Activated CD8-positive, alpha-beta memory T cell treated with anti-CD3 and anti-CD28 coated beads for 1 hour (primary cell): ENCODE results near the gene RARB.

Experiments used
- DNase-seq, 2 donors: peaks; one replicate each; pipeline ENCODE4 v3.0.0-alpha.2; 2020; ENCODE audit warnings: low read depth in 1 of 2; ENCODE audit errors: extremely low read depth in 1 of 2

Gene RARB

GRCh38 chr3:25447285-25447684 is 19.2 kb downstream of the RARB start:
- no peak for DNase-seq

GRCh38 chr3:25447925-25448324 is 19.9 kb downstream of the RARB start:
- no peak for DNase-seq

- no peak for DNase-seq
These were observed 21.0 kb downstream of the RARB start for GRCh38 chr3:25448750-25449692.

DNA sequence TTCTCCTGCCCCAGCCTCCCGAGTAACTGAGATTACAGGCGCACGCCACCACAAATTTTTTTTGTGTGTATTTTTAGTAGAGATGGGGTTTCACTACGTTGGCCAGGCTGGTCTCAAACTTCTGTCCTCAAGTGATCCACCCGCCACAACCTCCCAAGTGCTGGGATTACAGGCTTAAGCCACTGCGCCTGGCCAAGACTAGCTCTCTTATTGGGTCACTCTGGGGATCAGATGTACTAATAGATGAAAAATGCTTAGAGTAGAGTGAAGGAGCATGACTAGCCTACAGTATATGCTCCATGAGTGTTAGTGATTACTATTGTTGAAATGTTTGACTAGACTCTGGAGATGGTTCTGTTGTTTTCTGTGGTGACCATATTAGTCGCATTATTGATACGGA is 21.8 kb downstream of the RARB start:
- no peak for DNase-seq

GRCh38 chr3:25452192-25452591 is 24.1 kb downstream of the RARB start:
- no peak for DNase-seq

DNA sequence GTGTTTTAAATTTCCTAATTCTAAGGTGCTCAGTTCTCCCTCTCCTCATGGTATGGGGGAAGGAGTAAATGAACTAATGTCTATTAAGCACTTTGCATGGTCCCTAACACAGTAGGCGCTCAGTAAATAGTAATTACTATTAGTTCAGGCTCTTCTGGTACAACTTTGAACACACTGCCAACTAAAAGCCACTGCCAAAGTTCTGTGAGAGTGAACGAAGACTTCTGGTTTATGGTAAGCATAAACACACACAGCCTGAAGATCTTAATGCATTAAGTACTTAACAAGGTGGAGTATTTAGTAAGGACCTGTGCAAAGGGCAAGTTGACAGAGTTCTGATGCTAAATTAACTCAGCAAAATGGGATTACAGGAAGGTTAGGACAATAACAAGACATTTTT is 24.7 kb downstream of the RARB start:
- DNase-seq, result no peak

GRCh38 chr3:25453619-25454004 is 25.5 kb downstream of the RARB start:
- DNase-seq, result no peak

- DNase-seq, result no peak
These were observed 26.2 kb downstream of the RARB start for GRCh38 chr3:25454005-25454927.

DNA sequence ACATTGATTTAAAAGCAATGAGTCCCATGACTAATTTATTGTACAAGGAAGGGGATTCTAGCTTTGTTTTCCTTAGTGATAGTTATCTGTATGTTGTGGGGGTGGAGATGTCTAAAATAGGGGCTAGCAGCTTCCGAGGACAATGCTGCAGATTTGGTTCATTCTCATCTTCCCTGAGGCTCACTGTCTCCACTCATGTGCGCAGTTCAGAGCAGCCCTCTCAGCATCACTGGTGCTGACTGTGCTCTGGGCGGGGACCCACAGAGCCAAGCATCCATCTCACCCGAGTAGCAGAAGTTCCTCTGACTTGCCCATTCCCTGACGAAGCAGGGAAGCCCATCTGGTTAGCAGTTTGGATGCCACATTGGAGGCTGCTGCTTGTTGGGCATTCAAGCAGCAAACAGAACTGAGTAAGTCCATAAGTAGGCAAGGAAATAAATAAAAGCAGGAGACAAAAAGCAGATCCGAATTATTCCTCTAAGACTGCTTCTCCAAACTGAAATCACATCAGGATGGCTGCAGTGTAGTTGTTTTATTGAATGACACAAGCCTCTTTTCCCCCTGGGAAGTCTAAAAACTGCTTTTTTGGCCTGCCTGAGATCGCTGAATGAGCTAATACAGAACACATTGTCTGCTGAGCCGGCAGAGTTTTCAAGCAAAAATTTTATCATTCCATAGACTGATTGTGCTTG is 27.5 kb downstream of the RARB start:
- no peak for DNase-seq

- DNase-seq, result no peak
These were observed 28.9 kb downstream of the RARB start for GRCh38 chr3:25456723-25457670.

GRCh38 chr3:25457671-25458419 is 29.8 kb downstream of the RARB start:
- no peak for DNase-seq

DNA sequence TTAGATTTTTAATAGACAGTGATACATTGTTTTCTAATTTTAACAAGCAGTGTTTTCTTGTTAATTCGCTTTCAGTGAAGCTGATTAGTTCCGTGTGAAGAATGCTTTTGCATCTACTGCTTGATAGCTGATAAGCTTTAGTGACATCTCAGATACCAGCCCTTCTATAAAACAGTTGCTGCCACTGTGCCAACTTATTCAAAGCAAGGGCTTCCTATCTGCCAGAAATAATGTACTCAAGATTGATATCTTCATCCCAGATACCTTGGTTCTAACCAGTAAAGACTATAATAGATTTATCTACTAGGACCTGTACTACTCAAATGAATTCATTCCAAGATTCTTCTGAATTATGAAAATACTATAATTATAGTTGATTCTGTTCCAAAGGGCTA is 30.4 kb downstream of the RARB start:
- DNase-seq, result no peak

- no peak for DNase-seq
These were observed 32.7 kb downstream of the RARB start for GRCh38 chr3:25460751-25461150.

DNA sequence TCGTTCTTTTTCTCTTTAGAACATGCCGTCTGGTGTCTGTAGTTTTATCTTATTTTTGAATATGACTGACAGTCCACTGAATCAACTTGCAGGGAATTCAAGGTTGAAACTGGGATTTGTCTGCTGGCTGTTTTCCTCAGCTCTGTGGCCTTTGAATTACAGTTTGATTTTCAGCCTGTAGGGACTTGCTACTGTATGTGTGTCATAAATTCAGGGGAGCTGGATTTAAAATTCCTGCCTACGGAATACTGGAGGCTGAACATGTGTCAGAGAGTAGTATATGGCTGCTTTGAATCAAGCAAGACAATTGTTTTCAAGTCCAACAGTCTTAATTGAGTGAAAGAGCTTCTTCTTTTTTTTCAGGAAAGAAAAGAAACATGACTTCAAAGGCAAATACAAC is 33.9 kb downstream of the RARB start:
- no peak for DNase-seq

DNA sequence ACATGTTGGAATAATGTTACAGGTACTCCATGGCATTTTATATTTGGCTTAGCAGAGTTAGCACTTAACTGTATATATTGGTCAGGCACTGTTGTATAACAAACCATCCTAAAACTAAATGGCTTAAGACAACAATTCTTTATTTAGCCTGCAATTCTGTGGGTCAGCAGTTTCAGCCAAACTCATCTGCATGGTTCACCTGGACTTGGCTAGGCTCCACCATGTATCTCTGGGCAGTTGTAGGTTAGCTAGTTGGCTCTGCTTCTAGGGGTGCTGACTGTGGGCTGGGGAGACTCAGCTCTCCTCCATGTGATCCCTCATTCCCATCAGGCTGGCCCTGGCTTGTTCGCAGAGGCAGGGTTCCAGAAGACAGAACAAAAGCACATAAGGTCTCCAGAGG is 34.4 kb downstream of the RARB start:
- no peak for DNase-seq

DNA sequence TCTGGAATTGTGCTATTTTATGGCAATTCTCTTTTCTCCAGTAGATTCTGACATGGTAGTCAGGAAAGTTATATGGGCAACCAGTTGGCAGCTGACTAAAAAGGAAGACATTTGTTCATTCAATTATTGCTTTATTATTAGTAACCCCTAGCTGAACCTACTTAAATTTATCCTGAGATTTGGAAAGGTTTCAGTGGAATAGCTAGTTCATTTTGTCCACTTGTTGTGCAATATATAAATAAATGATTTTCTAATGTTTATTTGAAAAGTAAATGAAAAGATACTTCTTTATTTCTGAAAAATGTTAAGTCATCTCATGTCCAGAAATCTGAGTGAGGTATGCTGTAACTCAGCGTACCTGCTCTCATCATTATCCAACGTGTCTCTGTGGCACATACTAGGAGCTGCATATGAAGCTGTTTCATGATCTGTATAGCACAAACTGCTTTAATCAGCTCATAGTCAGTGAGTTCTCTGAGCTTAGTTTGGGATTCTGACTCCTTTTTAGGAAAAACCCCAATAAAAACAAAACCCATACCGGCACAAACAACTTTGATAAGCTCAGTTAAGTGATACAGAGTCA is 35.9 kb downstream of the RARB start:
- DNase-seq, result no peak

- no peak for DNase-seq
These were observed 37.3 kb downstream of the RARB start for GRCh38 chr3:25465266-25465860.

- DNase-seq, result no peak
These were observed 40.8 kb downstream of the RARB start for GRCh38 chr3:25468866-25469319.

GRCh38 chr3:25469558-25469957 is 41.5 kb downstream of the RARB start:
- no peak for DNase-seq
